GM10248 (cell line): ENCODE measurements around the gene GABBR2.
"Not testable (repeated sequence)": the region's sequence is repeated elsewhere in the genome, so short reads cannot be mapped to it uniquely, and the experiment has no call there.

ENCODE experiments used
- CTCF ChIA-PET: fragments of 300-600 bp; sonication (Branson Sonifier 250); formaldehyde crosslinking; extraction: SDS; loops from one replicate; lab custom pipeline; 2021; ENCODE audit warnings: antibody characterized with exemption; lab: Yijun Ruan, JAX
- POLR2A ChIA-PET: fragments of 350-650 bp; sonication (Branson Sonifier 250); formaldehyde crosslinking; extraction: SDS; loops from one replicate; lab custom pipeline; 2020; ENCODE audit warnings: antibody characterized with exemption; lab: Yijun Ruan, JAX
- DNase-seq: peaks from one replicate; pipeline ENCODE4 v3.0.0; 2012; ENCODE audit errors: extremely low spot score
- CTCF ChIP-seq: IDR thresholded peaks from 2 replicates; pipeline ENCODE4 v1.5.1; 2012; ENCODE audit warnings: mild to moderate bottlenecking, low read depth; ENCODE audit errors: extremely low read depth, missing control alignments, control extremely low read depth

GABBR2 gene

GRCh38 chr9:98591696-98592095 is 117.0 kb downstream of the GABBR2 start:
- POLR2A ChIA-PET = no interaction called here
- TF ChIP-seq CTCF = no peak
- CTCF ChIA-PET = interaction anchor here (1.6 kb wide), 1 partner anchor 8 kb away, joined by 5 read pairs; no protein-coding TSS in a partner anchor
- DNase-seq = no peak

- ChIA-PET POLR2A (no interaction called here), CTCF (no interaction called here)
- DNase-seq = no peak
- no peak for TF ChIP-seq CTCF
Observed at GRCh38 chr9:98590101-98590500, 118.6 kb downstream of the GABBR2 start.

- ChIA-PET POLR2A (no interaction called here), CTCF (no interaction called here)
- TF ChIP-seq CTCF = no peak
Observed at GRCh38 chr9:98589102-98589501, 119.6 kb downstream of the GABBR2 start.

DNA sequence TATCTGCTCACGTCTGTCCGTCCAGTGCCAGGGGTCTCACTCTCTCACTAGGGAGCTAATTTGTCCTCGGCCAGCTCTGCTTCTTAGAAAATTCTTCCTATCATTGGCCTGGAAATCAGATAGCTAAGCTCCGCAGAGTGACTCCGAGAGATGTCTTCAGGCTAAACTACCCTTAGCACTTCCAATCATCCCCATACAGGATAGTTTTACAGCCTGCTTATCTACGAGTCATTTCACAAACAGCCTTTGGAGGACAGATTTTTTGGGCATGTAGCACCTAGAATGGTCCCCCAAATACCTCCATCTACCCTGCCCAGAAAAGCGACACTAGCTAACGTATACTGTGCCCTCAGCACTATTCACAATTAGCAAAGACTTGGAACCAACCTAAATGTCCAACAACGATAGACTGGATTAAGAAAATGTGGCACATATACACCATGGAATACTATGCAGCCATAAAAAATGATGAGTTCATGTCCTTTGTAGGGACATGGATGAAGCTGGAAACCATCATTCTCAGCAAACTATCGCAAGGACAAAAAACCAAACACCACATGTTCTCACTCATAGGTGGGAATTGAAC is 123.8 kb downstream of the GABBR2 start:
- CTCF ChIA-PET = interaction anchor here (1.6 to 1.8 kb wide), 2 partner anchors 9 to 48 kb away, joined by 4 to 5 read pairs; no protein-coding TSS in a partner anchor
- DNase-seq, POLR2A ChIA-PET: not testable (repeated sequence)

More at GRCh38 chr9:98589102-98589501, 119.6 kb downstream of the GABBR2 start:
- no peak for DNase-seq

GRCh38 chr9:98584059-98584458 is 124.7 kb downstream of the GABBR2 start:
- POLR2A ChIA-PET = no interaction called here
- CTCF ChIA-PET = interaction anchor here (0.8 to 1.8 kb wide), 5 partner anchors 8 to 47 kb away, joined by 3 to 5 read pairs (median 4); no protein-coding TSS in a partner anchor
- DNase-seq = no peak
- no peak for TF ChIP-seq CTCF

GRCh38 chr9:98583417-98583816 is 125.3 kb downstream of the GABBR2 start:
- ChIA-PET POLR2A (no interaction called here), CTCF (interaction anchor here (0.8 to 1.8 kb wide), 6 partner anchors 8 to 47 kb away, joined by 3 to 5 read pairs (median 4); no protein-coding TSS in a partner anchor)
- TF ChIP-seq CTCF = no peak
- DNase-seq = no peak

DNA sequence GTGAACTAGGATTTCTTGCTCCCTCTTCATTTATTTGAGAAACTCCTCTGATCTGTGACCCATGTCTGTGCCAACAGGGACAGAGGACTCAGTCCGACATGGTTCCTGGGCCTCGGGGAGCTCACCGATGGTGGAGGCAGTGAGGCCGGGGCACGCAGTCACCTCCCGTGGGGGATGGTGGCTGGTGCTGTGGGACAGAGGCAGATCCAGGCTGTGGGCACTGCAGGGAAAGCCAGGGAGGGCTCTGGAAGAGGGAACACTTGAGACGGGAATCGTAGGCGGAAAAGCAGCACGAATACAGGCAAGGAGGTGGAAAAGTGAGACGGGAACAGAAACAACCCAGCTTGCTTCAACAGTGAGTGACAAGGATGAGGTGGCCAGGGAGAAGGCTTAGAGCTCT is 127.8 kb downstream of the GABBR2 start:
- no peak for TF ChIP-seq CTCF
- DNase-seq = no peak
- POLR2A ChIA-PET = no interaction called here
- CTCF ChIA-PET = no interaction called here
